Measurements from ENCODE around the gene BICRA.
"Not testable (repeated sequence)": the region's sequence is repeated elsewhere in the genome, so short reads cannot be mapped to it uniquely, and the experiment has no call there.

The BICRA gene

DNA sequence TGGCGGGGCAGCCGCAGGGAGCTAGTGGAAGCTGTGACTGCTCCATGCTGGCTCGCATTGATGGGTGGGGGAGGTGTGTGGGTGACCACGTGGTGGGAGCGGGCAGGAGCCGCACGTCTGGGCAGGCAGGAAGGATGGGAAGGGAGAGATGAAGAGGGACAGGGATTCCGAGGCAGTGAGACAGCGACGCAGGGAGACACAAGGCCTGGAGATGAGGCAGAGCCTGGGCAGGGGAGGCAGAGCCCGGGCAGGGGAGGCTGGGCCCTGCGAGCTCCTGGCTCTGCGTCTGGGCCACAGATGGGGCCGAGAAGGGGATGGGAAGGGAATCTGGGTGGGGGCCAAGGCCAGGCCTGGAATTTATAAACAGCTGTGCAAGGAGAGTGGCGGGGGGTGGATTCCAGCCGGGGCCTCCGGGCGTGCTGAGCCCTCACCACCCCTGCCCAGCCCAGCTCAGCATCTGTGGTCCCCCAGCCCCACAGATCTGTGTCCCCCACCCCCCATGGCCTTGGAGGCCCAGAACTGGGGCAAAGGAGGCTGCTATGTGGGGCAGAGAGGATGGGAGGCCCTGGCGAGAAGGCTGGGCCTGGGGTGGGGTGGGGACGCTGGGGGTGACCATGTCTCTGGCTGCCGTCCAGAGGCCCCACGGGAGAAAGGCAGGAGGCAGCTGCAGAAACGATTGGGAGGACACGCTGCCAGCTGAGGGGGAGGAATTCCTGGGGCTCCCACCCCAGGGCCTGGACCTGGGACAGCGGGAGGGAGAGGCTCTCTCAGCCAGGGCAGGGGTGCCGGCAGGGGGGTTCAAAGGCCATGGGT, 110.3 kb downstream of the BICRA start:
- no peak for DNase-seq

DNA sequence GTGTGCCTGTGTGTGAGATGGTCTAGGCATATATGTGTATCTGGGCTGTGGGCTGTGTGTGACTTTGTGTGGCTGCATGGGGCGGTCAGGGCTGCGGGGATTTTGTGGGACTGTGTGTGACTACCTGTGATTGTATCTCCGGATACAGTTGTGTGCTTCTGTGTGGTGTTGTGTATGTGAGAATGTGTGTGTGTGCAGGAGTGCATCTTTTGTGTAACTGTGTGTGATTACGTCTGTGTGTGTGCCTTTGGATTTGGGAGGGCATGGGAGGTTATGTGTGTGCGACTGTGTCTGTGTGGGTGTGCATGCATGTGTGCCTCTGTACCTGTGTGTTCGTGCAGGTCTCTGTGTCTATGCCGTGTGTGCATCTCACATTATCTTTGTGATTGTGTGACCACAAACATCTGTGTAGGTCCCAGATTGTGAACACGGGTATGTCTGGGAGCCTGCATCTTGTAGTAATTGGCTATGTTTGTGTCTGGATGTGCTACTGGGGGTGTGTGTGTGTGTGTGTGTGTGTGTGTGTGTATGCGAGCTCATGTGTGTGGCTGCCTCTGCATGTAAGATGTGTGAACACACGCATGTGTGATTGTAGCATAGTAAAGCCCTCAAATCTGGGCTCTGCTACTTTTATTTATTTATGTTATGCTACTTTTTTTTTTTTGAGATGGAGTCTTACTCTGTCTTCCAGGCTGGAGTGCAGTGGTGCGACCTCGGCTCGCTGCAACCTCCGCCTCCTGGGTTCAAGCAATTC, 111.9 kb downstream of the BICRA start:
- DNase-seq: no peak

DNA sequence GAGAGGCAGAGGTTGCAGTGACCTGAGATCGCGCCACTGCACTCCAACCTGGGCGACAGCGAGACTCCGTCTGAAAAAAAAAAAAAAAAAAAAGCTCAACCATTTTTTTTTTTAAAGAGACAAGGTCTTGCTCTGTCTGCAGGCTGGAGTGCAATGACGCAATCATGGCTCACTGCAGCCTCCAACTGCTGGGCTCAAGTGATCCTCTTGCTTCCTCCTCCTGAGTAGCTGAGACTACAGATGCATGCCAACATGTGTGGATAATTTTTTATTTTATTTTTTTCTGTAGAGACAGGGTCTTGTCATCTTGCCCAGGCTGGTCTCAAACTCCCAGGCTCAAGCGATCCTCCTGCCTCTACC, 114.6 kb downstream of the BICRA start:
- DNase-seq: no peak

DNA sequence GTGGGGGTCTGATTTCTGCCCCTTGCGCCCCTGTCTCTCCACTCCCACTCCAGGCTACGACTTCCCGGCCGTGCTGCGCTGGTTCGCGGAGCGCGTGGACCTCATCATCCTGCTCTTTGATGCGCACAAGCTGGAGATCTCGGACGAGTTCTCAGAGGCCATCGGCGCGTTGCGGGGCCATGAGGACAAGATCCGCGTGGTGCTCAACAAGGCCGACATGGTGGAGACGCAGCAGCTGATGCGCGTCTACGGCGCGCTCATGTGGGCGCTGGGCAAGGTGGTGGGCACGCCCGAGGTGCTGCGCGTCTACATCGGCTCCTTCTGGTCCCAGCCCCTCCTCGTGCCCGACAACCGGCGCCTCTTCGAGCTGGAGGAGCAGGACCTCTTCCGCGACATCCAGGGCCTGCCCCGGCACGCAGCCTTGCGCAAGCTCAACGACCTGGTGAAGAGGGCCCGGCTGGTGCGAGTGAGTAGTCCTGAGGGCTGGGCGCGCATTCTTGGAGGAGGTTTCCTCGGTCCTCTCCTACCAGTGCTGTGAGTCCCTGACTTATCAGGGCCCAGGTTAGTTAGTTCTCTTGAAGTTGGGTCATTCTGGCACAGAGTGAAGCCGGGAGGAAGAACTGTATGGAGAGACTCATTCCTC, 116.9 kb downstream of the BICRA start:
- DNase-seq: no peak

DNA sequence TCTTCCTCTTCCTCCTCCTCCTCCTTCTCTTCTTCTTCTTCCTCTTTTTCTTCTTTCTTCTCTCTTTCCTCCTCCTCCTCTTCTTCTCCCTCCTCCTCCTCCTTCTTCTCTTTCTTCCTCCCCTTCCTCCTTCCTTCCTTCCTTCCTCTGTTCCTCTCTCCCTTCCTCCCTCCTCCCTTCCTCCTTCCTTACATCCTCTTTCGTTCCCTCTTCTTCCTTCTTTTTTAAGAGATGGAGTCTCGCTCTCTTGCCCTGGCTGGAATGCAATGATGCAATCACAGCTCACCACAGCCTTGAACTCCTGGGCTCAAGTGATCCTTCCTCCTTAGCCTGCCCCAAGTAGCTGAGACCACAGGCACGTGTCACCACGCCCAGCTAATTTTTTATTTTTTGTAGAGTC, 117.5 kb downstream of the BICRA start:
- no peak for DNase-seq

DNA sequence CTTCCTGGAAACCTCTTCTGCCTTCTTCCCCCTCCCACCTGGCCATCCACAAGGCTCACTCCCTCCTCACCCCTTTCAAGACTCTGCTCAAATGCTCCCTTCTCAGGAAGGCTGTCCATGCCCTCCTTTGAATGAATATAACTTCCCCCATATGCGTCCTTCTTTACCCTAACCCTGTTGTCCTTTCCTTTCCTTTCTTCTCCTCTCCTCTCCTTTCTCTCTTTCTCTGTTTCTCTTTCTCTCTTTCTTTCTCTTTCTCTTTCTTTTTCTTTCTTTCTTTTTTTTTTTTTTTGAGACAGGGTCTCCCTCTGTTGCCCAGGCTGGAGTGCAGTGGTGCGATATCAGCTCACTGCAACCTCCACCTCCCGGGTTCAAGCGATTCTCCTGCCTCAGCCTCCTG, 119.4 kb downstream of the BICRA start:
- not testable (repeated sequence) for DNase-seq

DNA sequence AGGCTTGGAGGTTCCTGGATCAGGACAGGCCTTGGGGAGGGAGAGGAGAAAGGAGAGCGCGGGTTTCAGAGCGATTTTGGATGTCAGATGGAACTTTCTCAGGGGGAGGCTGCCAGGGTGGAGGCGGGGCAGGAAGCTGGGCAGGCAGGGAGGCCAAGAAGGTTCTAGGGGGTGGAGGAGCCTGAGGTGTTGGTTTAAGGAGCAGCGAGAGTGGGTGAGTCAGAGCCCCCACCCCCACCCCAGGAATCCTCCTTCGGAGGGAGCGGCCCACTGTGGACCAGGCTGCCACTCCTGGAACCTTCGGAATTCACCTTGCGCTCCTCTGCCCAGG, 120.5 kb downstream of the BICRA start:
- no peak for DNase-seq

DNA sequence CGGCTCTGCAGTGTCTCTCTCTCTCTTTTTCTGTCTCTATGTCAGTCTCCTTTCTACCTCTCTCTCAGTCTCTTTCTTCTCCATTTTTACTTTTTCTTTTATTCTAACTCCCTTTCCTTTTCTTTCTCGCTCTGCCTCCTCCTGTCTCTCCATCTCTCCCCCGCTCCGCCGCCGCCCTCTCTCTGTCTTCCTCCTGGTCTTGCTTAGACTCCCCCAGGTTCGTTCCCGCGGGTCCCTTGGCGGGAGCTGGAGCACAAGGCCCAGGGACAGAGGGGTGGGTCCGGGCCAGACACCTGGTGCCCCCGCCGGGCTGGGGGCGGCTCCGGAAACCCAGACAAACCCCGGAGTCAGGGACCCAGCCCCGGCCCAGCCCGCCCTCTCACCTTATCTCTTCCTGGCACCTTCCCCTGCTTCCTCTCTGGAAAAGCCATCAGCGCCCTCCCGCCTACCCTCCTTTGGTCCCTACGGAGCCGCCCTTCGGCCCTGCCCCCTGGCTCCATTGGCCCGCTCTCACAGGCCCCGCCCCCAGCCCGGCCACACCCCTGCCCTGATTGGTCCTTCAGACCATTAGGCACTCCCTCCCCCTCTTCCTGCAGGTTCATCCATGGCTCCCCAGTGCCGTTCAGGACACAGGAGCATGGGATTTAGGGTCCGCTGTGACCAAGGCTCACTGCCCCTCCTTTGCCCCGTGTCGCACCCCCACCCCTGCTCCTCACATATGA, 121.0 kb downstream of the BICRA start:
- DNase-seq: peak; percentile 24

DNA sequence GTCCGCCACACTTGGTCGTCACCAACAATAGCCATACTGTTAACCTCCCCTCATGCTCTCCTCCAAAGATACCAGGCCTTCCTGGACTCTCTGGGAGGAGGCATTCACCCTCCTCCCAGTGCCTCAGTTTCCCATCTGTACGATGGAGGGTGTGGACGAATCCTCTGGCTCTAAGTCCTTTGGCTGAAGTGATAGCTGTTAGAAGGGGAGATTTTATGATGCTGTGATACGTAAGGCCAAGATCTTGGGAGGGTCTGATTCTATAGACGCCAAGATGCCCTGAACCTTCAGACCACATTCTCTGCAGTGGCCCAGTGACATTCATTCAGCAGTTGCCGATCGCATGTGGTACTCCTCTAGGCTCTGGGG, 121.6 kb downstream of the BICRA start:
- DNase-seq: no peak

DNA sequence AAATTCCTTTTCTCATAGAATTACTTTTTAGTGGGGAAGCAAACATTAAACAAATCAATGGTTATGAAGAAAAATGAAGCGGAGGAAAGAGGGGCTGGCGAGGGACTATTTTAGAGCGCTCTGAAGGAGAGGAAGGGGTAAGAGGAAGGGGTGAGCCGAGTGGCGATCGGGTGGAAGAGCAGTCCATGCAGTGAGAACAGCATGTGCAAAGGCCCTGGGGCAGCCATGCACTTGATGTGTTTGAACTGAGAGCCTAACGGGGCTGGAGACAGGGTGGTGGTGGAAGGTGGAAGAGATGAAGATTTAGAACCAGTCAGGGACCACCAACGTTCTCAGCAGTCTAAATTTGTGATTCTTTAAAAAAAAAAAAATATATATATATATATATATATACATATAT, 122.0 kb downstream of the BICRA start:
- no peak for DNase-seq

DNA sequence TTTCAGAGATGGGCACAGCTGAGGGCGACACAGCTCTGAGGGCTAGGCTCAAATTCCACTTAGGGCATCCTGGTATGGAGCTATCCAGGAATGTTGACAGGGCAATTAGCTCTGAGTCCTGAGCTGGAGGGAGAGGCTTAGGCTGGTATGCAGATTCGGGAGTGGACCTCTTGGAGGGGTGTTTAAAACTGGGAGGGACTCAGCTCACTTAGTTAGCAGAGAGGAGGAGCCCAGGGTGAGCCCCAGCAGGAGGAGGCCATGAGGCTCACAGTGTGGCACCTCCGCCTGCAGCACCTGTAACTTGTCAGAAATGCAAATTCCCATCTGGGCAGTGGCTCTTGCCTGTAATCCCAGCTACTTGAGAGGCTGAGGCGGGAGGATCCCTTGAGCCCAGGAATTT, 126.2 kb downstream of the BICRA start:
- DNase-seq: no peak

DNA sequence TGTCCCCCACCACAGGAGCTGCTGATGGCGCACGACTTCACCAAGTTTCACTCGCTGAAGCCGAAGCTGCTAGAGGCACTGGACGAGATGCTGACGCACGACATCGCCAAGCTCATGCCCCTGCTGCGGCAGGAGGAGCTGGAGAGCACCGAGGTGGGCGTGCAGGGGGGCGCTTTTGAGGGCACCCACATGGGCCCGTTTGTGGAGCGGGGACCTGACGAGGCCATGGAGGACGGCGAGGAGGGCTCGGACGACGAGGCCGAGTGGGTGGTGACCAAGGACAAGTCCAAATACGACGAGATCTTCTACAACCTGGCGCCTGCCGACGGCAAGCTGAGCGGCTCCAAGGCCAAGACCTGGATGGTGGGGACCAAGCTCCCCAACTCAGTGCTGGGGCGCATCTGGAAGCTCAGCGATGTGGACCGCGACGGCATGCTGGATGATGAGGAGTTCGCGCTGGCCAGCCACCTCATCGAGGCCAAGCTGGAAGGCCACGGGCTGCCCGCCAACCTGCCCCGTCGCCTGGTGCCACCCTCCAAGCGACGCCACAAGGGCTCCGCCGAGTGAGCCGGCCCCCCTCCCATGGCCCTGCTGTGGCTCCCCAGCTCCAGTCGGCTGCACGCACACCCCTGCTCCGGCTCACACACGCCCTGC, 132.1 kb downstream of the BICRA start:
- DNase-seq: no peak

DNA sequence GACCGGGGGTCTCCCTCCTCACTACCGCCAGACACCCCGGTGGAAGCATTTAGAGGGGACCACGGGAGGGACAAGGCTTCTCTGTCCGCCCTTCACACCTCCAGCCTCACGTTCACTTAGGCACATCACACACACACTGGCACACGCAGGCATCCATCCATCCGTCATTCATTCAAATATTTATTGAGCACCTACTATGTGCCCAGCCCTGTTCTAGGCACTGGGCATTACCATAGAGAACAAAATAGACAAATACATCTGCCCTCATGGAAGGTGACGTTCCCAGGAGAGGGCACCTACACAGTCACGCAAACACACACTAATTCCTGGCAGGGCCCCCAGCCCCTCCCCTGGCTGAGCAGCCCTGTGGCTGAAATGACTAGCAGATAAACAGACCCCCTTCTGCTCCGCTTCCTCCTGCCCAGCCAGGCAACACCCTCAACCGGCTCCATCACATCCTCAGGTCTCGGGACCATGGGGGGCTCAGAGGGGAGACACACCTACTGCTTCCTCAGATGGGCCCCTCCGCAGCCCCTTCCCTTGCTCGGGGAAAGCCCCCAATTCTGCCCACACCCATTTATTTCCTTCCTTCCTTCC, 132.7 kb downstream of the BICRA start:
- DNase-seq: no peak

DNA sequence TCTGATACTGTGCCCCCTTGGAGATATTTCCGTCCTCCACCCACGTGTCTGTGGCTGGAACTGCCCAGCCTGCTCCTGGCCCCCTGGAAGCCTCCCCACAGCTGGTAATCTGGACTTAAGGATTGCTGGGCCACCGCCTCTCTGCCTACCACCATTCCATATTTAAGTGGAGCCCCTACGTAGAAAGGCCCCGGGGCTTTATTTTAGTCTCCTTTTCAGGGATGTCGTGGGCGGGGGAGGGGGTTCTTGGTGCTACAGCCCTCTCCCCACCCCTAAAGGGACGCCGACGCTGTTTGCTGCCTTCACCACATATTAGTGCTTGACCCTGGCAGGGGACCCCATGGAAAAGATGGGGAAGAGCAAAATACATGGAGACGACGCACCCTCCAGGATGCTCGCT, 133.7 kb downstream of the BICRA start:
- DNase-seq: no peak

DNA sequence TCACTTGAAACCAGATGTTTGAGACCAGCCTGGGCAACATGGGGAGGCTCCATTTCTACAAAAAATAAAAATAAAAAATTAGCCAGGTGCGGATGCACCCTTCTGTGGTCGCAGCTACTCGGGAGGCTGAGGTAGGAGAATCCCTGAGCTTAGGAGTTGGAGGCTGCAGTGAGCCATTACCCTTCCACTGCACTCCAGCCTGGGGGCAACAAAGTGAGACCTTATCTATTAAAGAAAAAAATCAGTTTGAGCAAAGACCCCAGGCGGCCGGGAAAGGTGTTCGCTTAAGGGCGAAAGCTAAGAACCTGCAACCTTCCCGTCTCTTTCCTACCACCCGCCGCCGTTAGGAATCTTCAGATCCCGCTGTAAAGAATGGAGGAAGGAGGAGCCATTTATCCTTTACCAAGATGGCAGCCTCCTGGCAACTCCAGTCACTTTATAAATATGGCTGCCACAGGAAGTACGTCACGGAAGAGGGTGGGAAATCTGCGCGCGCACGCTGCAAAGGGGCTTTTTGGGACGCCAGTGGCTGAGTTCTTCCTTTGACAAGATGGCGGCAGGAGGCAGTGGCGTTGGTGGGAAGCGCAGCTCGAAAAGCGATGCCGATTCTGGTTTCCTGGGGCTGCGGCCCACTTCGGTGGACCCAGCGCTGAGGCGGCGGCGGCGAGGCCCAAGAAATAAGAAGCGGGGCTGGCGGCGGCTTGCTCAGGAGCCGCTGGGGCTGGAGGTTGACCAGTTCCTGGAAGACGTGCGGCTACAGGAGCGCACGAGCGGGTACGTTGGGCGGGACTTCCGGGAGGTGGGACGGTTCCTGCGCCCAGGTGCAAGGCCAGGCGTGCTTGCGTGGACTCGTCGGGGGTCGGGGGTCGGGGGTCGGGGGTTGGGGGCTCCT, 136.3 kb downstream of the BICRA start, which contains the start of gene NOP53:
NOP53 (plus strand) TSS at position 537 of the 892 bp plus-strand sequence; CDS start at position 551, 14 bp downstream.
- DNase-seq: peak; percentile 98

DNA sequence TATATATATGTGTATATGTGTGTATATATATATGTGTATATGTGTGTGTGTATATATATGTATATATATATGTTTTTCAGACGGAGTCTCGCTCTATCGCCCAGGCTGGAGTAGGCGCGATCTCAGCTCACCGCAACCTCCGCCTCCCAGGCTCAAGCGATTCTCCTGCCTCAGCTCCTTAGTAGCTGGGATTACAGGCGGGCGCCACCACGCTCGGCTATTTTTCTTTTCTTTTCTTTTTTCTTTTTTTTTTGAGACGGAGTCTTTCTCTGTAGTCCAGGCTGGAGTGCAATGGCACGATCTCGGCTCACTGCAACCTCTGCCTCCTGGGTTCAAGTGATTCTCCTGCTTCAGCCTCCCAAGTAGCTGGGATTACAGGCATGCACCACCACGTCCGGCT, 137.2 kb downstream of the BICRA start:
- DNase-seq: not testable (repeated sequence)

DNA sequence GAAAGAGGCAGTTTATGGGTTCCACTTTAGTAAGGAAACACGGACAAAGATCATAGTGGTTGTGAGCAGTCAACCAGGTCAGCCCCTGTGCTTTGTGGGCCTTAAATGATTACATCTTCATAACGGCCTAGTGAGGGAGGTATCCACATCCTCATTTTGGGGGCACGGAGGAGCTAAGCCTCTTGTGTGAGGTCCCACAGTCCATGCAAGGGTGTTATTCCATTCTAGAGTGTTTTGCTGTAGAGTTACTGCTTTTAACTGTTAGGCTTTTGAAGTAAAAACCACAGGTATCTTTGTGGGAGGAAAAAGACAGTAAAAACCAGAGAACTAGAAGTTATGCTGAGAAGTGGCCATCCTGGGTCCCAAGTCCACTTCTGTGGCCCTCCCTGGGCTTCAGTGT, 140.4 kb downstream of the BICRA start:
- no peak for DNase-seq

DNA sequence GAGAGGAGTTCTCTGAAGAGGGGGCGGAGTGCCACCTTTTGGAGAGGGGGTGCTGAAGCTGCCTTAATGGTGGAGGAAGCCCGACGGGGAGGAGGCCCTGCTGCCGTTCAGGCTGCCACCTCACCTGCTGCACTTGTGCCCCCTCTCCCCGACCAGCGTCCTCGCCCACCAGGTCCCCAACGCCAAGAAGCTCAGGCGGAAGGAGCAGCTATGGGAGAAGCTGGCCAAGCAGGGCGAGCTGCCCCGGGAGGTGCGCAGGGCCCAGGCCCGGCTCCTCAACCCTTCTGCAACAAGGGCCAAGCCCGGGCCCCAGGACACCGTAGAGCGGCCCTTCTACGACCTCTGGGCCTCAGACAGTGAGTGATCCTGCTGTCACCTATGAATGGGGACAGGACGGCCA, 141.8 kb downstream of the BICRA start:
- no peak for DNase-seq

DNA sequence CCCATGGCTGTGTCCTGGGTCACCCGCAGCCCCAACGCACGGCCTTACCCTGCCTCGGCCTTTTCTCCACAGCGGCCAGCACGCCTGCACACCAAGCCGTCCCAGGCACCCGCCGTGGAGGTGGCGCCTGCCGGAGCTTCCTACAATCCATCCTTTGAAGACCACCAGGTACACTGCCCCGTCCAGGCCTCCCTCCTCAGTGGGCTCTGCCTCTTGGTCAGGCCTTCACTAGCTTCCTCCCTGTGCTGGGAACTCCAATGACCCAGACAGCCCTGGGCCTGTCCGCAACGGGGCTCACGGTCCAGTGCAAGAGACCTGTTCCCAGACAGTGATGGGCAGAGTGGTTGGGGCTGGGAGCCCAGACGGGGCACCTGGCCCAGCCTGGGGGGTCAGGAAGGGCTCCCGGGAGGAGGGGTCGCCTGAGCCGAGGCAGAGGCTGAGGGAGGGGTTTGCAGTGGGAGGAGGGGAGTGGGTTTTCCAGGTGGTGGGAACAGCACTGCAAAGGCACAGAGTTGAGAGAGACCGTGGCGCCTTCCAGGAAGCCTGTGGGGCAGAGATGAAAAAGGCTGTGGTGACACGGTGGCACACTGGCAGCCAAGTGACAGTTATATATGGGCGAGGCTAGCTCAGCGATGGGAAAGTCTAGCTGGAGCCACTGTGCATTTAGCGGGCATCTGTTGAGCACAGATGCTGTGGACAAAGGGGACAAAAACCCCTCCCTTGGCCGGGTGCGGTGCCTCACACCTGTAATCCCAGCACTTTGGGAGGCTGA, 143.7 kb downstream of the BICRA start:
- DNase-seq: no peak
